K562 (cell line): ENCODE measurements around the gene TXK. TPM values are rescaled to one million over a fixed set of nuclear protein-coding genes. Genes with fewer than 3 reads are reported as not detected.

Source experiments
- ATF4 ChIP-seq: fragments of 450-650 bp; formaldehyde crosslinking; IDR thresholded peaks from 2 replicates; pipeline ENCODE4 v1.4.0; 2022; ENCODE audit warnings: mild to moderate bottlenecking, moderate library complexity
- CBFA2T3 ChIP-seq: fragments of 450-650 bp; IDR thresholded peaks from 2 replicates; pipeline ENCODE4 v1.6.1; 2017
- CBX3 ChIP-seq, 2 experiments: IDR thresholded peaks; 1 replicate in 1 of 2; 2 replicates in 1 of 2; pipeline ENCODE4 v1.6.1; 2012; ENCODE audit warnings: inconsistent platforms in 2 of 2, low read length in 2 of 2, borderline replicate concordance in 1 of 2, control low read depth in 1 of 2
- CXXC5 ChIP-seq: fragments of 250-450 bp; sonication (Bioruptor Pico); IDR thresholded peaks from 2 replicates; pipeline ENCODE4 v1.8.0; 2022; ENCODE audit warnings: inconsistent platforms, mild to moderate bottlenecking, moderate library complexity
- DPF2 ChIP-seq: fragments of 450-650 bp; IDR thresholded peaks from 2 replicates; pipeline ENCODE4 v1.6.1; 2016
- EHMT2 ChIP-seq: fragments of 450-650 bp; IDR thresholded peaks from 2 replicates; pipeline ENCODE4 v1.6.1; 2018; ENCODE audit warnings: antibody characterized with exemption
- JUND ChIP-seq, 2 experiments: IDR thresholded peaks; 2 replicates in 1 of 2; 3 replicates in 1 of 2; pipeline ENCODE4 v1.6.1; 2011; ENCODE audit warnings: borderline replicate concordance in 2 of 2, low read depth in 2 of 2, low read length in 2 of 2, improper control_type of control experiment in 1 of 2, missing biosample characterization in 1 of 2, missing genetic modification characterization in 1 of 2, missing genetic modification reagents in 1 of 2
- KLF16 ChIP-seq: IDR thresholded peaks from 2 replicates; pipeline ENCODE4 v1.6.1; 2016; ENCODE audit warnings: antibody characterized with exemption
- MTA1 ChIP-seq: fragments of 450-650 bp; IDR thresholded peaks from 2 replicates; pipeline ENCODE4 v1.6.1; 2017; ENCODE audit warnings: borderline replicate concordance
- NBN ChIP-seq: fragments of 450-650 bp; IDR thresholded peaks from 2 replicates; pipeline ENCODE4 v1.6.1; 2016; ENCODE audit warnings: low read depth, mild to moderate bottlenecking
- NCOR1 ChIP-seq: fragments of 450-650 bp; IDR thresholded peaks from 2 replicates; pipeline ENCODE4 v1.6.1; 2016; ENCODE audit warnings: mild to moderate bottlenecking, moderate library complexity
- PHB2 ChIP-seq: fragments of 450-650 bp; IDR thresholded peaks from 2 replicates; pipeline ENCODE4 v1.6.1; 2017; ENCODE audit warnings: low read depth
- PML ChIP-seq: IDR thresholded peaks from 2 replicates; pipeline ENCODE4 v1.6.1; 2012; ENCODE audit warnings: low read length, inconsistent platforms
- POLR2AphosphoS5 ChIP-seq: IDR thresholded peaks from 2 replicates; pipeline ENCODE4 v1.6.1; 2011; ENCODE audit warnings: mild to moderate bottlenecking, low read depth, low read length, moderate library complexity; ENCODE audit not compliant: control insufficient read depth, insufficient read depth
- PTBP1 ChIP-seq: fragments of 200-400 bp; formaldehyde crosslinking; IDR thresholded peaks from 2 replicates; pipeline ENCODE4 v1.6.1; 2017; ENCODE audit warnings: low read depth, low read length
- PURB ChIP-seq: sonication (generic); formaldehyde crosslinking; IDR thresholded peaks from 2 replicates; pipeline ENCODE4 v1.9.0; 2021; ENCODE audit warnings: low read depth, mild to moderate bottlenecking, missing genetic modification reagents
- SAFB ChIP-seq: fragments of 200-400 bp; formaldehyde crosslinking; IDR thresholded peaks from 2 replicates; pipeline ENCODE4 v1.6.1; 2017; ENCODE audit warnings: low read depth, low read length, borderline replicate concordance
- SETDB1 ChIP-seq: IDR thresholded peaks from one replicate; pipeline ENCODE4 v1.6.1; 2012; ENCODE audit warnings: low read length, control low read depth, inconsistent platforms
- SMARCC2 ChIP-seq: fragments of 450-650 bp; IDR thresholded peaks from 2 replicates; pipeline ENCODE4 v1.6.1; 2017; ENCODE audit warnings: antibody characterized with exemption, moderate library complexity, mild to moderate bottlenecking, low read depth
- SMARCE1 ChIP-seq: fragments of 450-650 bp; IDR thresholded peaks from 2 replicates; pipeline ENCODE4 v1.7.1; 2016; ENCODE audit warnings: mild to moderate bottlenecking
- SOX6 ChIP-seq: fragments of 450-650 bp; IDR thresholded peaks from 2 replicates; pipeline ENCODE4 v1.6.1; 2014; ENCODE audit warnings: mild to moderate bottlenecking
- TEAD4 ChIP-seq, 2 experiments: sonication (generic) in 1 of 2; formaldehyde crosslinking in 1 of 2; IDR thresholded peaks; 2 replicates each; pipeline versions ENCODE4 v1.6.1 to v1.8.0; 2012 to 2022; ENCODE audit warnings: borderline replicate concordance in 1 of 2, inconsistent platforms in 1 of 2, low read length in 1 of 2, mild to moderate bottlenecking in 1 of 2, missing genetic modification reagents in 1 of 2
- TRIM28 ChIP-seq: fragments of 450-650 bp; IDR thresholded peaks from 2 replicates; pipeline ENCODE4 v1.6.1; 2017
- ZEB2 ChIP-seq: fragments of 450-650 bp; IDR thresholded peaks from 2 replicates; pipeline ENCODE4 v1.6.1; 2016
- ZNF639 ChIP-seq, 2 experiments: fragments of 200-800 bp in 1 of 2; sonication (Bioruptor generic) in 1 of 2; sonication (generic) in 1 of 2; formaldehyde crosslinking in 1 of 2; IDR thresholded peaks in 1 of 2; conservative IDR thresholded peaks in 1 of 2; 2 replicates each; pipeline versions ENCODE4 v1.5.0 to v1.6.1; 2016 to 2020; ENCODE audit warnings: missing compliant biosample characterization in 1 of 2, missing genetic modification characterization in 1 of 2, missing genetic modification reagents in 1 of 2
- polyA plus RNA-seq, 8 experiments: library from polyadenylated mRNA; depleted of rRNA in 4 of 8; stranded (reverse) in 5 of 8; unstranded in 3 of 8; fragments of >200 nt; fragmentation: Nextera tagmentation in 2 of 8; fragmentation: Illumina TruSeq in 1 of 8; extraction: Ambion mirVana in 2 of 8; extraction: Trizol in 1 of 8; gene quantifications; 2 replicates each; pipeline versions ENCODE4 v1.2.1 to v1.2.3, GENCODE V29; 2011 to 2014; ENCODE audit warnings: inconsistent platforms in 1 of 8, missing spikeins in 1 of 8
- total RNA-seq, 7 experiments: library from RNA; depleted of rRNA in 6 of 7; stranded (reverse); fragments of >200 nt in 6 of 7; fragmentation: Illumina TruSeq in 2 of 7; extraction: Trizol in 2 of 7; gene quantifications; 2 replicates each; pipeline versions ENCODE4 v1.2.1 to v1.2.3, GENCODE V29; 2011 to 2021; ENCODE audit warnings: low replicate concordance in 1 of 7
- TF ChIP-seq, protein P1 (sequence below): fragments of 450-650 bp; IDR thresholded peaks from 2 replicates; pipeline ENCODE4 v1.6.1; 2016; ENCODE audit warnings: borderline replicate concordance

Gene TXK
- total and polyA plus RNA-seq, 9 of the 15 experiments (the other 6 are each of a cell fraction or from before 2014, with no cell fraction given), result 0.24 to 1.1 (median 0.45) TPM; not detected in 1

- TF ChIP-seq TEAD4 (IDR thresholded peaks at IDR 0.05; ENCODE audit: low read length) (peak; percentile 95), TEAD4 (CRISPR knock-in tag; IDR thresholded peaks at IDR 0.05; ENCODE audit: borderline replicate concordance) (no peak), SAFB (no peak), ZEB2 (peak; percentile 64; the same call in 1 of the 2 replicates), CBX3 (IDR thresholded peaks at IDR 0.05; ENCODE audit: borderline replicate concordance in 1 of 2, low read length in 2 of 2) (peak in 1 of 2 experiments; percentile 57; a peak in 1 of 3 replicates), SMARCC2 (peak; percentile 88), DPF2 (peak; percentile 96), SMARCE1 (peak; percentile 95), PHB2 (peak; percentile 71), MTA1 (no peak), SOX6 (peak; percentile 88), PTBP1 (no peak), ATF4 (CRISPR knock-in tag) (0 out of 2 replicates have a peak, but pooled peaks have one; percentile 28), ZNF639 (CRISPR knock-in tag; conservative IDR thresholded peaks at IDR 0.05 in 1 of 2, IDR thresholded peaks at IDR 0.05 in 1 of 2) (peak in 1 of 2 experiments; percentile 70; a peak in 2 of 4 replicates), PML (peak; percentile 86), SETDB1 (no peak), JUND (IDR thresholded peaks at IDR 0.05; ENCODE audit: borderline replicate concordance, low read depth, low read length) (peak; percentile 63; the same call in 1 of the 2 replicates), JUND (tag; IDR thresholded peaks at IDR 0.05; ENCODE audit: borderline replicate concordance, low read depth, low read length) (peak; percentile 44; the same call in 1 of the 3 replicates), CXXC5 (peak; percentile 42; the same call in 1 of the 2 replicates), KLF16 (peak; percentile 93), POLR2AphosphoS5 (peak; percentile 90), EHMT2 (0 out of 2 replicates have a peak, but pooled peaks have one; percentile 41), PURB (CRISPR knock-in tag) (no peak), TRIM28 (peak; percentile 80), NBN (0 out of 2 replicates have a peak, but pooled peaks have one; percentile 41), CBFA2T3 (peak; percentile 96), NCOR1 (peak; percentile 92)
- TF ChIP-seq, protein P1, sequence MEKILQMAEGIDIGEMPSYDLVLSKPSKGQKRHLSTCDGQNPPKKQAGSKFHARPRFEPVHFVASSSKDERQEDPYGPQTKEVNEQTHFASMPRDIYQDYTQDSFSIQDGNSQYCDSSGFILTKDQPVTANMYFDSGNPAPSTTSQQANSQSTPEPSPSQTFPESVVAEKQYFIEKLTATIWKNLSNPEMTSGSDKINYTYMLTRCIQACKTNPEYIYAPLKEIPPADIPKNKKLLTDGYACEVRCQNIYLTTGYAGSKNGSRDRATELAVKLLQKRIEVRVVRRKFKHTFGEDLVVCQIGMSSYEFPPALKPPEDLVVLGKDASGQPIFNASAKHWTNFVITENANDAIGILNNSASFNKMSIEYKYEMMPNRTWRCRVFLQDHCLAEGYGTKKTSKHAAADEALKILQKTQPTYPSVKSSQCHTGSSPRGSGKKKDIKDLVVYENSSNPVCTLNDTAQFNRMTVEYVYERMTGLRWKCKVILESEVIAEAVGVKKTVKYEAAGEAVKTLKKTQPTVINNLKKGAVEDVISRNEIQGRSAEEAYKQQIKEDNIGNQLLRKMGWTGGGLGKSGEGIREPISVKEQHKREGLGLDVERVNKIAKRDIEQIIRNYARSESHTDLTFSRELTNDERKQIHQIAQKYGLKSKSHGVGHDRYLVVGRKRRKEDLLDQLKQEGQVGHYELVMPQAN, result 0 out of 2 replicates have a peak, but pooled peaks have one; percentile 35
Measured at GRCh38 chr4:48126621-48127020, 7.4 kb downstream of the TXK start (continued).
